Effector CD8-positive, alpha-beta T cell (primary cell): ENCODE results near the gene FOXN1.

Experiments used
- DNase-seq: peaks from one replicate; lab custom pipeline; 2025; lab: John Stamatoyannopoulos, UW

FOXN1 gene

DNA sequence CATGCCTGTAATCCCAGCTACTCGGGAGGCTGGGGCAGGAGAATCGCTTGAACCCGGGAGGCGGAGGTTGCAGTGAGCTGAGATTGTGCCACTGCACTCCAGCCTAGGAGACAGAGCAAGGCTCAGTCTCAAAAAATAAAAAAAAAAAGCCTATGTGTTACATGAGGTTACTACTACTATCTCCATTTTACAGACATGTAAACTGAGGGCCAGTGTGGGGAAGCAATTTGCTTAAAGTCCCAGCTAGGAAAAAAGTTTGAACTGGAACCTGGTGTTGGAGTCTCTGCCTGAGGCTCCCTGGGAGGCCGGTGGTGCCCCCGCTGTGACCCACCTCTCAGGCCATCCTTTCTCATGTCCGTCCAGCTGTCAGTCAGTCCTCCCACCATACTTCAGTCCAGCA is 28.2 kb upstream of the FOXN1 start:
- DNase-seq: no peak

DNA sequence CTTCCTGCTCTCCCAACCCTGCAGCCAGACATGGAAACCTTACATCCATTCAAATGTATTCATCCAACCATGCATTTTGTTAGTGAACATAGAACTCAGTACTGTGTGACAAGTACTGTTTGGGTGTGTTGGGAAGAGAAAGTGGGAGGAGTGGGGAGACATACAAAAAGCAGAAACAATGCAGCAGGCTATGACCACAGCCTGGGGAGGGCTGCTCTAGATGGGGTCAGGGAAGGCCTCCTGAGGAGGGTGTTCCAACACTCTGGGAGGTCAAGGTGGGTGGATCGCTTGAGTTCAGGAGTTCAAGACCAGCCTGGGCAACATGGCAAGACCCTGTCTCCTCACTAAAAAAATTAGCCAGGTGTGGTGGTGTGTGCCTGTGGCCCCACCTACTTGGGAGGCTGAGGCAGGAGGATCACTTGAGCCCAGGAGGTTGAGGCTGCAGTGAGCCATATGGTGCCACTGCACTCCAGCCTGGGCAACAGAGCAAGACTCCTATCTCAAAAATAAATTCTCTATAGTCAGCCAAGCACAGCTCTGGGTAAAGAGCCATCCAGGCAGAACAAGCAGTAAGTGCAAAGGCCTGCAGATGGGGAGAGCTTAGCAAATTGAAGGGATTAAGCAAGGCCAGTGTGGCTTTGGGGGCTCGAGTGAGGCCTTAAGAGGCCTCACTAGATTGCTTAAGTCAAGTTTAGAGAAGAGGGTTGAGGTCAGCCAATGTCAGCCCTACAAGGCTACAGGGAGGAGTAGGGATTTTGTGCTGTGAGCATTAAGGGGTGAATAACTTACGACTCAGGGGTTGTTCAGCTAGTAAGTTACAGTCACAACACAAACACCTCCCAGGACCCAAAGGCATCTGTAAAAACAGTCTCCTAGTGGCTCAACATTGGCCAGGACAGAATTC is 27.2 kb upstream of the FOXN1 start:
- DNase-seq: no peak

DNA sequence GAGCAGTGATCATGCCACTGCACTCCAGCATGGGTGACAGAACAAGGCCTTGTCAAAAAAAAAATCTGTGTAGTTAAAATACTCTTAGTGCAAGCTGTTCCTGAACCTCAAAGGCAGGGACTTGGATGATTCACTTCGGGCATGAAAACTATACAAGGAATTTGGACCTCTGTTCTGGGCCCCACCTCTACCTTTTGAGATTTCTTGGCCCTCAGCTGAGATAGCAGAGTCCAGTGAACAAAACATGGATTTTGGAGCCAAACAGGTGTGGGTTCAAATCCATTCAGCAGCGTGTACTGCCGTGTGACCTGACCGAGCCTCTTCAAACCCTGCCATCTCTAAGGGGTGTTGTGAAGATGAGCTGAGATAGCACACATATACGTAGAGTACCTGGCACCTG is 25.9 kb upstream of the FOXN1 start:
- no peak for DNase-seq

DNA sequence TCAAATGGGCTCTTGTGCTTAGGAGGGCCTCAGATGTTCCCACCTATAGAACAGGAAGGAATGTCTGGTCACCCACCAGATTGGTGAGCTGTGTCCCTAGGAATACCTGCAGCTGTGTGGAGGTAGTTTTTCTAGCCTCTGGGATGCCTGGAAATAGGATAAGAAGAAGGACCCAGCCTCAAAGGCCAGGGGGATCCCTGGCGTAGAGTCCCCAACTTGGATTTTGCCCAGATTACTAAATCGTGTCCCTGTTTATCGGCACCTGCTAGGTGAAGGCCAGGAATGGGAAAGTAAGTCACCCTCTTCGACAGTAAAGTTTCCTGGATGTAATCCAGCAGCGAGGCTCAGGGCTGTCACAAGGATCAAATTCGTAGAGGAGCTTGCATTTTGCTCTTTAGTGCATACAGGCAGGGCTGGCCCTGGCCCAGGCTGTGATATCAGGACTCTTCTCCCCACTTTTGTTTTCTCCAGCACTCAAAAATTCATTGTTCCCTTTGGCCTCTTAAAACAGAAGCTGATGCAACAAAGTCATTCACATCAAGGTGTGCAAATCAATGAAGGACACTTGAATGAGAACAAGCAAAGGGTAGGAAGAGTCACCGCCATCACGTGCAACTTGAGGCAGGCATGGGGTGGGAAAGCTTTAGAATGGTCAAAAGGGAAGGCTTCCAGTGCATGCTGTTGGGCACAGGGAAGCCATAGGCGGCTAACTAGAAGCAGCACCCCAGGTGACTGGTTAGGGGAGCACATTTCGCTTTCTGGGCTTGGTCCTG is 25.2 kb upstream of the FOXN1 start:
- no peak for DNase-seq

DNA sequence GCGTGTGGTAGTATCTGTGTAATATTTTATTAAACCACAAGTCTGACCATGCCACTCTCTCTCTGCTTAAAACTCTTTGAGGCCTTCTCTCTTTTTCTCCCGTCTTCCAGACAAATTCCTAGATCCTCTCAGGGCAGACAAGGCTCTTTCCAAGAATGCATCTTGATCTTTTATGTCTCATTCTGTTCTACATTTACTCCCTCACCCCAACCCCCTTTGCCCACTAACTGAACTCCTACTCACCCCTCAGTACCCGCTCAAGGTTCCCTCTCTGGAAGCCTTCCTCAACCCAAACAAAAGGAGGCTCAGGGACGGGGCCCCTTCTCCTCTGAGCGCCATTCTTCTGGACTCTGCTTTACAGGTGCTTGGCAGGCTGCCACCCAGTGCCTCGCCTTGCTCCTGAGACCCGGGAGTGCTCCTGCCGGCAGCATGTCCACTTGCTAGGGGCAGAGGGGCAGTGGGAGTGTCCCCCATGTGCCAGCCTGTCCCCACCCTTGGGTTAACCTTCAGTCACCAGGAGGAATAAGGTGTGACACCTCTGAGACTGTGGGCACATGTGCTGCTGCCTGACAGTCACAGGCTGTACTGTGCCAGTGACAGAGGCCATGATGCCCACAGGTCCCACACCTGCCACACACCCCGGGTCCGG is 23.5 kb upstream of the FOXN1 start:
- DNase-seq: no peak

DNA sequence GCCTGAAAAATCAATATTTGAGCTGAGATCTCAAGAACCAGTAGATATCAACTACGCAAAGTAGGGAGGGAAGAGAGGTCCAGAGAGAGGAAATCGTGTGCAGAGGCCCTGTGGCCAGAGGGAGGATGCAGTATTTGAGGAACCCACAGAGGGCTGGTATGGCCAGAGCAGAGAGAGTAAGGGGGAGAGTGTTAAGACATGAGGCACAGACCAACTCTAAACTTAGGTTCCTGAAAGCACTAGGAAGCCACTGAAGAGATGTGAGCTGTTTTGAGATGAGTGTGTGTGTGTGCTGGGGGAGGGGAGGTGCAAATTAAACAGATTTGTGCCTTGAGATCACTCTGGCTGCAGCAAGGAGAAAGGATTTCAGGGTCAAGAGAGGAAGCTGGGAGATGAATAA is 21.9 kb upstream of the FOXN1 start:
- DNase-seq: no peak

DNA sequence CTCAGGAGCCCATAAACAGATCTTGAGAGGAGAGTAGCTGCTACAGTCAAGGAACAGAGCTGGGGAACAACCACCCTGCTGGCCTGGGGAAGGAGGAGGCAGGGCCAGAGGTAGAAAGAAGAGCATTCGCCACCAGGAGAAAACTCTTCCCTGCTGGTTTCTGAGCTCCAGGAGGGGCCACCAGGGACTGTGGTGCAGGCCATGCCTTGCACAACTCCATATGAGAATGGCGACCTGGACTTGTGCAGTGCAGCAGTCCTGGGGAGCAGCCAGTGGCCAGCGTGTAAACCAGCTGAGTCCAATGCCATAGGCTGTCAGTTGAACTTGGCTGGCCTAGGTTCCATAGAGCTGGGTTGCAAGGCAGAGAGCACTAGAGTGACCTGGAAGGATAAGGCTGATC is 21.1 kb upstream of the FOXN1 start:
- no peak for DNase-seq

DNA sequence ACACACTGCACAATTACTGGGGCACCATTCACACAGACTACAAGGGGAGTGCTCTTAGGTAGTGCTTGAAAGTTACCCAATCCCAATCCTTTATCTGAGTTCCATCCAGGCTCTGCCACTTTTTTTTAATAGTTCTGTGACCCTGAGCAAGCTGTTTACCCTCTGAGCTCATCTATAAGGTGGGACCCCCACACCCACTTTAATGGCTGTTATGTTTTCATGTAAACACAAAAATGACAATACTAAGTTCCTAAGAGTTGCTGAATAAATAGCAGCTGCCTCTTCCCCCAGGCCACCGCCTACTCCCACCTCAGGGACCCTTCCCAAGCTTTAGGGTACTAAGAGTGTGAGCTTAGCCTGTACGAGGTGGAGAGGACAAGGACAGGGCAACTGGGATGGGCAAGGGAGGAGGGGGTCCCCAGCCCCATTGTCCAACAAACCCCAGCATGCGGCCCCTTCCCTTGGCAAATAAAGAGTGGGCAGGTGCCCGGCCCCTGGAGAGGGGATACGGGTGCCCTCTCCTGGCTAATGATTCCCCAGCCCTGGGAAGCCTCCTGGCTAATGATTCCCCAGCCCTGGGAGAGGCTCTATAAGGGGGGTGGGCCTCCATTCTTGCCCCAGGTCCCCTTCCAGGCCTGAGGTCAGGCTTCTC is 18.1 kb upstream of the FOXN1 start:
- no peak for DNase-seq

DNA sequence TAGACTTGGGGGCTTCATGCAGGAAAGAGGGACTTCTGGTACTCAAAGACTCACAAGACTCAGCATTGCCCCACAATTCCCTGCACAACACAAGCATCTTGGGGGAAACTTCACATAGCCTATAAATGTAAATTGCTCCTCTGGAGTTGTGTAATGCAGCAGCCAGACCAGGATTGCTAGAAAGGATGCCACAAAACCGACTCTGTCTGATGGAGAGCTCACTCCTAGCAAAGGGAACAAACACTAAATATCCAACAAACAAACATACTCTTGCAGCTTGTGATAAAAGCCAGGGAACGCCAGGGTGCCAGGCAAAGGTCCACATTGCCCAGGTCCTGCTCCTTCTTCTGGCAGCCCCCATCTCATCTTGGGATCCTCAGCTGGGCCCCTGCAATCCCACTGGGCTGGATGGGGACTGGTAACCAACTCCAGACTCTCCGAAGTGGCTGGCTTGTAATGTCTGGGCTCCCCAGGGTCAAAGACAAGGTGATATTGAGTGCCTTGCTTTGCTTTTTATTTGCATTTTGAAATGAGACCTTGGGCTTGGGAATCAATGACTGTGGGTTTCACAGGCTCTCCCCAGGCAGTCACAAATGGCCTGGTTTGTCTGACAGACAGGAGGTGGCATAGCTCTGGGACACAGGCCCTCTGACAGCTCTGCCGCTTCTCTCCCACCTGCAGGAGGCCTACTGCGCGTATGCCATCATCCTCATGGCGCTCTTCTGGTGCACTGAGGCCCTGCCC is 17.4 kb upstream of the FOXN1 start:
- DNase-seq: no peak

DNA sequence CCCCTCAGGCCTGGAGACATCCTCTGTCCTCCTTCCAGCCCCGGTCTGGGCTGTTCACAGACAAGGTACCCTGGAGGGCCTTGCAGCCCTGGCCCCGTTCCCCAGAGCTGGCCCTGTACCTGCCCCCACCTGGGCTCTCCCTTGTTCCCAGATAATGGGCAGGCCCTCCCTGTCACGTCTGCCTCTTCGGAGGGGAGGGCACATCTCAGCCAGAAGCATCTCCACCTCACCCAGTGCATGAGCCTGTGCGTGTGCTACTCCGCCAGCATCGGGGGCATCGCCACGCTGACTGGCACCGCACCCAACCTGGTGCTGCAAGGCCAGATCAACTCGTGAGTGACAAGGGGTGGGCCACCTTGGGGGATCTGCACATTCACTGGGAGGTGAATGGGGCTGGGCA is 14.9 kb upstream of the FOXN1 start:
- no peak for DNase-seq

DNA sequence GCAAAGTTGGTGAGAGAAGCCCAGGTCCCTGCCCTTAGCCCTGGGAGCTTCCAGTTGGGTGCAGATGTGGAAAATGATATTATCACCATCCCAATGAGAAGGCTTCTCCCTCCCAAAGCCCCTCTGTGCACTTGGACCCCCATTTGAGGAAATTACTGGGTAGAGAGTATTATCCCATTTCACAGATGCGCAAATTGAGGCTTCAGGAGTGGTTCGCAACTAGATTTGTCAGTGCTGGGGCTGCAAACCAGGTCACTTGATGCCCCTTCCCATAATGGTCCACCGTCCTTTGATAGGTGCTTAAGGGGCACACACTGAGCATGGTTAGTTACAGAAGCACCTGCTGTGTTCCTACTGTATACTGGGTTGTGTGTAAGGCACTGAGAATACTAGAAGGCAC is 14.3 kb upstream of the FOXN1 start:
- DNase-seq: no peak

DNA sequence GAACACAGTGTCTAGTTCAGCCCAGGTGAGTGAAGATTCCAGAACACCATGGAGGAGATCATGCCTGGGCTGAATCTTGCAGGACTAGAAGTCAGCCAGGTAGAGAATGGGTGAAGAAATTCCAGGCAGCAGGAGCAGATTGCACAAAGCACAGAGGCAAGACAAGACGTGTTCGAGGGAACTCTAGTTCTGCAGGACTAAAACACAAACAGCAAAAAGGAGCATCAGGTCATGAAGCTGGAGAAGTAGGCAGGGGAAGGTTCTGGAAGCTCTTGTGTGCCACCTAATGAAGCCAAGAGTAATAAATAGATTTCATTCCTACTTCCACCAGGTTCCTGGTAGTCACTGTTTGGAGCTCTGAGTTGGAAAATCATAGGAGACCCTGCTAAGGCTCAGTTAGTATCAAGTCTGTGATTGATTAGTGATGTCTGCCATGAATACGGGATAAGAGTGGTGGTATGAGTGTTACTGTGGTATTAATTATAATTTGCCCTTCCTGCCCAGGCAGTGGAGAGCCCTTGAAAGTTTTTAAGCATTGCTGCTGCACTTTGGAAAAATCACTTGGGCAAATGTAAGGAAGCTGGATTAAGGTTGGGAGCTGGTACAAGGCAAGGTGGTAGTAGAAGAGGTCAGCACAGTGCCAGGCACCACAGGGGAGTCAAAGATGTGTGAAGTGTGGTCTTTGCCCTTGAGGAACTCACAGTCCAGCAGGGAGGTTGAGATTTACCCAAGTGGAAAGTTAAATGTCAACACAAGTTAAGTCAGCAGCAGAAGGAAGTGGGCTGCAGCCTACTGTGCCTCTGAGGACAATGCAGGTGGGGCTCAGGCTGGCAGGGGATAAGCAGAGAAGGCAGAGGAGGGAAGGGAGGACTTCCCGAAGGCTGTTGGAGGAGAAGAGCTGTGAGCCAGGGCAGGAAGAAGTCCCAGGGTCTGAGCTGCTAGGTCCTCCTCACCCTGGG is 13.5 kb upstream of the FOXN1 start:
- DNase-seq: no peak

DNA sequence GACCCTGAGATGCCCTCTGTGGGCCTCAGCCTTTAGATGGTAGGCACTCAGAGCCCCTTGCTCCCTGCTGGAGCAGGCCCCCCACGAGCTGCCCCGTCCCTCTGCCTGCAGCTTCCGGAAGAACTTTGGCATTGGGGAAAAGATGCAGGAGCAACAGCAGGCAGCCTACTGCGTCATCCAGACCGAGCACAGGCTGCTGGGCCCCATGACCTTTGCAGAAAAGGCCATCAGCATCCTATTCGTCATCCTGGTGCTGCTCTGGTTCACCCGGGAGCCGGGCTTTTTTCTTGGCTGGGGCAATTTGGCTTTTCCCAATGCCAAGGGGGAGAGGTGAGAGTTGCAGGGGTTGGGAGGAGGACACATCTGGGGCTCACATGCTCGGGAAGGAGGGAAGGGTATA is 12.7 kb upstream of the FOXN1 start:
- DNase-seq: no peak

DNA sequence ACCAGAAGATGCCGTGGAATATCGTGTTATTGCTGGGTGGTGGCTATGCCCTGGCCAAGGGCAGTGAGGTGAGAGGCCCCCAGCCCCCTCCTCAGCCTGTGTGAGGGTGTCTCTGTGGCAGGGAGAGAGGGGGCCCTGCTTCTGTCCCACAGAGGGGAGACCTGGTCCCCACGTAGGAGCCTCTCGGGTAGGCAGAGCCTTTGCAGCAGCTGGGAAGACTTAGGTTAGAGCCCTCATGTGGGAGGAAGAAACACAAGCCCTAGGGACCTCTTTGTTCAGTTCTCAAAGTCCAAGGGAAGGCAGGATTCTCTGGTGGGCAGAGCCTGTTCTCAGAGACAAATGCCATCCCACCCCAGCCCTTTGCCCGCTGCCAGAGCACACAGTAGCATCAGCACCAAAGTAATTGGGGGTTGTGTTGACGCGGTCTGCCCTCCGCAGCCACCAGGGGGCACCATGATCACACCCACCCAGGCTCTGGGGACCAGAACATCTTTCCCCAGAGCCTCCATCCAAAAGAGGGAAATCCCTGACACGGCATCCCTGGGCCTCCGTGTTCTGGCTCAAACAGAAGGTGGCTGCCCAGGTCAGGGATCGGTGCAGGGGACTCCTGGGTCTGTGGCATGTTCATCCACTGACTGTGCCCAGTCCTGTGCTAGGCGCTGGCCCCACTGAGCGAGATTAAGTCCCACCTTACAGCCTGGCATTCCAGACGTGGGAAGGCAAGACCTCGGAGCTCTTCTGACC is 11.5 kb upstream of the FOXN1 start:
- peak; percentile 63 for DNase-seq

DNA sequence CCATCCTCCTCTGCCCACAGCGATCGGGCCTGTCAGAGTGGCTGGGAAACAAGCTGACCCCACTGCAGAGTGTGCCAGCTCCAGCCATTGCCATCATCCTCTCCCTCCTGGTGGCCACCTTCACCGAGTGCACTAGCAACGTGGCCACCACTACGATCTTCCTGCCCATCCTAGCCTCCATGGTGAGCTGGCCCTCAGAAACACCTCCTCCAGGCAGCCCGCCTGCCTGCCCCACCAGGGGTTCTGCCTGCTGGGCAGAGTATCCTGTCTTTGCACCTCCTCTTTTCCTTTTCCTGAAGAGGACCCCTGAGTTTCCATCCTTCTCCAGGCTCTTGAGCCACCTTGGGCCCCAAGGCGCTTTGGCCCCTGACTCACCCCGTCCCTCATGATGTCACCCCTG is 10.5 kb upstream of the FOXN1 start:
- no peak for DNase-seq

DNA sequence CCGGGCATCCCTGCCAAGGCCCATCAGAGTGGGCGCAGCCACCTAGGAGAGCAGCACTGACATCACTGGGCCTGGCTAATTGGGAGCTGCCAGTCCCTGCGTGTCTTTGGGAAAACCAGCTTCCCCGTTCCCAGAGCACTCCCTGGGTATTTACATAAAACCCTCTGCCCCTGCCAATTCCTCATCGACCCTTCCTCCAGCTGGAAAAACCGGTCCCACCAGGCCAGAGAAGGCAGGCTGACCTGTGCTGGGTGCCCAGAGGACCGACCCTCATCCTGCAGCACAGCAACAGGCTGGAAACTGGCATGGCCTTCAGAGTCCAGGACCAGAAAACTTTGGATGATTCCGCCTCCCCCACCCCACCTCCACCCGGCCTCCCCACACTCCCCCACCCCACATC is 8.2 kb upstream of the FOXN1 start:
- no peak for DNase-seq

DNA sequence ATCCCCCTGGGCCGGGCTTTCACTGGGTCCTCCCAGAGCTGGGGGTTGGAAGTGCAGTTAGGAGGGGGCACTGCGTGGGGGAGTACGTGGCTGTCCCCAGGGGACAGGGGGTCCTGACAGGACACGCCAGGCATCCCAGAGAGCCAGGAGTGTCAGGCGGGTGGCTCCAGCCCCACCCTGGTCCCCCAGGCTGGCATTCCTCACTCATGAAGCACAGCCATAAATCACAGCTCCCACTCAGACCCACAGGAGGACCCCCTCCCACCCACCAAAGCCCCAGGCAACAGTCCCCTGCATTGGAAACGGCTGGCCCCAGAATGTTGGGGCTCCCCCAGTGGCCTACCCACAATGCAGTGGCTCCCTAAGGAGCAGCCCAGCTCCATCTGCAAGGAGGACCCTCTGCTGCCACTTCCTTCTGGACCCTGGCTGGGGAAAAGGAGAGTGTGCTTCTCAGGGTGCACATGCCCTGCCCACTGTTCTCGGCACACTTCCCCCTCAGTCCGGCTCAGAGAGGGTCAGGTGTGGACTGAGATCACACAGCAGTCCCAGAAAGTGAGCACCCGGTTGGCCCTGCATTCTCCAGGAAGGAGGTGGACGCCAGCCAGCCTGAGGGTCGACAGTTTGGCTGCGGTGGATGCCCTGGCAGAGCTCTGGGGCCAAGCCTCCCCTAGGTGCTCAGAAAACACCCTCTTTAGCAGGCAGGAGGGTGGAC is 7.3 kb upstream of the FOXN1 start:
- DNase-seq: no peak

DNA sequence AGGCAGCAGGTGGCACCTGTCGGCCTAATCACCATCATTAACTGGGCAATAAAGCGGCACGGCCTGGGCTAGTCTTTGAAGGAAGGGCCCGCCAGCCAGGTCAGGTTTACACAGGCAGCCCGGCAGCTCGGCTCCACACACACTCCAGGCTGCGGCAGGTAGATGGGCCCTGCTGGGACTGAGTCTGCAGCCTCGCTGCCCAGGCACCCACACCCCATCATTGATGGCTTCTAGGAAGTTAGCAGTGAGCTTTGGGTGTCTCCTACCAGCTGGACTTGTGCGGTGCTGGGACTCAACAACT is 6.8 kb upstream of the FOXN1 start:
- no peak for DNase-seq

DNA sequence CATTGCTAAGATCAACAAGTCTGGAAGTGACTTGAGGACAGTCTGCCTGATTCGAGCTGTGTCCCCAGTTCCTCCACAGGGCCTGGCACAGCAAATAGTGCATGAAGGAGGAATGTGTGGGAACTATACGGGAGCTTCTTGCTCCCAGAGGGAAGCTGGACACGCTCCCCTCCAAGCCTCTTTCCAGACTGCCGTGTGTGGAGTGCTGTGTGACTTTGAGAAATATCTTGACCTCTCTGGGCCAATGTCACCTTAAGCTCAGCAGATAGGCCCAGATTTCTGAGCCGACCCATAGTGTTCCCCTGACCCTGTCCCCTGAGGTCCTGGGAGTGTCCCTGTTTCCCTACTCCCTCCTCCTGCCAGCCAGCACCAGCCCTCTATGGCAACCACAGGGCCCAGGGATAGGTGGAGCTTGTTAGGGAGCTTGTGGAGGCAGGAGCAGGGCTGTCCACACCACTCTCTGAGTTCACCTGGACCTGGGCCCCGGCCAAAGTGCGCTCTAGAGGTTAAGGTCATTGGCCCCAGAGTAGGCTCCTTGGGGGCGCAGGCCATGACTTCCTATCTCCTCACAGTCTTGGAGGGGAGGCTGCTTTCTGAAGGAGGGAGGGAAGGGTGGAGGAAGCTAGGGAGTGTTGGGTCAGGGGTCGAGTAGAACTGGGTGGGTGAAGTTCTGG is 6.3 kb upstream of the FOXN1 start:
- DNase-seq: no peak
